Stimulated activated CD4-positive, alpha-beta T cell treated with anti-CD3 and anti-CD28 coated beads, Interleukin-4, amount 100 ng/mL, for 1 hour (primary cell): Measurements from ENCODE around the gene LHCGR.

ENCODE experiments used
- DNase-seq: peaks from one replicate; pipeline ENCODE4 v3.0.0-alpha.2; 2020

Gene LHCGR

DNA sequence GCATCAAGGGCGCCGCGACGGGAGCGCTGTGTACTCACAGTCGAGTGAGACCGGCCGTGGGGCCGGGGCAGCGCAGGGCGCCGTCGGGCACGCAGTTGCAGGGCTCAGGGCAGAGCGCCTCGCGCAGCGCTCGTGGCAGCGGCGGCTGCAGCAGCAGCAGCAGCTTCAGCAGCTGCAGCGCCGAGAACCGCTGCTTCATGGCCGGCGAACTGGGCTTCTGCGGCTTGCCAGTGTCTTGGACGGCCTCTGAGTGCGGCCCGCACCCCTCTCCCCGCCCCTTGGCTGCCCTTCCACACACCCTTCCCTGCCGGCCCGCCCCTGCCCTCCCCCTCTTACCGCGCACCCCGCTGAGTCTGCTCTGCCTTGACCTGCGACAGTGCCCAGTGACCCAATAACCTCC lies at the start of gene LHCGR:
Gene LHCGR, minus strand, starts transcription at position 252 of the 400 bp plus-strand sequence. Its CDS starts 53 bp downstream, at position 199.
- no peak for DNase-seq

DNA sequence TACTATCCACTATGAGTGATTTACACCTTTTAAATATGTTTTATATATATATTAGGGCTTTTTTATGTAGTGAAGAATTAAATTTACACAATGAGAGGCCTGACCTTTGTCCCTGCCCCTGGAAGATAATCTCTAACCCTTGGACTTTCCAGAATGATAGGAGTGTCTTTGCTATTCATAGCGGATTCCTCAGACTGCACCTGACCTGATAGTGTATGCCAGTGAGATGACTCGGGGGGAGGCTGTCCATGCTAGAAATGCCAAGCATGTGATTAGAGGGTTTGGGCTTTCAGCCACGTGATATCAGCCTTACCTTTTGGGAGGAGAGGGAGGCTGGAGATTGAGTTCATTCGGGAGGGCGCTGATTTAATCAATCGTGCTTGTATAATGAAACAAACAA lies 44.1 kb upstream of the LHCGR start:
- no peak for DNase-seq

GRCh38 chr2:48795065-48795464 lies 39.5 kb upstream of the LHCGR start:
- no peak for DNase-seq

- no peak for DNase-seq
These were observed 38.1 kb upstream of the LHCGR start for GRCh38 chr2:48793671-48794070.

GRCh38 chr2:48792030-48792429 lies 36.5 kb upstream of the LHCGR start:
- no peak for DNase-seq

DNA sequence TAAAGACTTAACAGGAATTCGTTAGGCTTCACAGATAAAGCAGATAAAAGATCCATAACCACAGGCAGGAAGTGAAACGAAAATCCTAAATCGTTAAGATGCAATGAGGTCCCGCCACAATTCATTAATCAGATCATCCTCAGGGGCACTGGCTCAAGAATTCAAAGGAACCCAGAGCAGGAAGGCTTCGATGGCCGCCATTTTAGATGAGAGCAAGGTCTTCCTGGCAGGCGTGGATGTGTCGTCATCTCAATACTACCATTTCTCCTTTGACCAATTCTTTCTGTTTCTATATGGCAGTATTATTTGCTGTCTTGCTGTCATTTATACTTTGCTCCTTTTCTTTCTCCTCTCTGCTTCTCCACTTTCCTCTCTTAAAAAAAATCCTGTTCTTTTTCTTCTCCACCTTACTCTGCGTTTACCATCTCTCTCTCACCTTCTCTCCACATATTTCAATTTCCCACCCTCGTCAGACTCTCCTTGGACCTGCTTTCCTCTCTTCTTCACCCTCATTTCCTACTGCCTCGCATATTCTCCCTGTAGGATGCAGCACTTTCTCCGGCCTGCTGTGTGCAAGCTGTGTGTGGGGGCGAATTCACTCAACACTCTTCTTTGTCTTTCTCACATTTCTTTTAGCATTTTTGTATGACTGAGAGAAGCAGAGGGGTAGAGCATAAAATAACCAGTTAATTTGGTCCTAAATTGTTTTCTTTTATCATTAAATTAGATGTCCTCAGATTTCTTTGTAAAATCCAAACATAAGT lies 35.1 kb upstream of the LHCGR start:
- DNase-seq: no peak

DNA sequence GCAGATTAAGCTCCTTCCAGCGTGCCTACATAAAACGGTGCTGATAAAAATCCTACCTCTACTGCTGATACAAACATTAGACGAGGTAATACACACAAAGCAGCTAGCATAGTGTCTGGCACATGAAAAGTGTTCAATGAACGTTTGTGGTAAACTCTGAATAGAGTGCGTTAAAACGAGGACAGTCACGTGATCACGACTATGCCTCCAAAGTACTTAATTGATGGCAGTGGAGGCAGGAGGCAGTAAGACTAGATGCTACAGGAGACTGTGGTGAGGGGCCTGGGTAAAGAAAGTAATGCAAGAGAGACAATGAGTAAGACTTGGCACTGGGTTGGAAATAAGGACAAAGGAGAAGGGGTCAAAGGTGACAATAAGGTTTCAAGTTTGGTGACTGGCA lies 32.1 kb upstream of the LHCGR start:
- no peak for DNase-seq

GRCh38 chr2:48781366-48781765 lies 25.8 kb upstream of the LHCGR start:
- no peak for DNase-seq

GRCh38 chr2:48779019-48779716 lies 23.6 kb upstream of the LHCGR start:
- no peak for DNase-seq

GRCh38 chr2:48774251-48774650 lies 18.7 kb upstream of the LHCGR start:
- no peak for DNase-seq

- no peak for DNase-seq
These were observed 15.9 kb upstream of the LHCGR start for GRCh38 chr2:48771241-48772014.

- DNase-seq: no peak
These were observed 14.7 kb upstream of the LHCGR start for GRCh38 chr2:48770181-48770580.

DNA sequence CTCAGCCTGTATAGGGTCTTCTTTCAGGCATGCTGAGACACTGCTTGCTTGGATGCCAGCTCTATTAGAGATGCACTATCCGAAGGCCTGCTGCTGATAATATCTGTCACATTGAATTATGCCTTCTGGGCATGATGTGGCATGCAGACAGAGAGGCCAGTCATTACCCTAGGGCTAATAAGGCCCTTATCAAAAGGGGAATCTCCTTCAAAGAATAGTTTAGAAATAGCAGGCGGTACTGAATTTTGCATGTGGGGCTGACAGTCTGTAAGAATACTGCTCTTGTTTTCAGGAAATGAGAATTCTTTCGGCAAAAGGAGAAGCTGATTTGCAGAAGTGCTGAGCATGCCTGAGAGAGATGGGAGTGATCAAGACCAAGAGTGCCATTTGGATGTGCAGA lies 13.1 kb upstream of the LHCGR start:
- no peak for DNase-seq

DNA sequence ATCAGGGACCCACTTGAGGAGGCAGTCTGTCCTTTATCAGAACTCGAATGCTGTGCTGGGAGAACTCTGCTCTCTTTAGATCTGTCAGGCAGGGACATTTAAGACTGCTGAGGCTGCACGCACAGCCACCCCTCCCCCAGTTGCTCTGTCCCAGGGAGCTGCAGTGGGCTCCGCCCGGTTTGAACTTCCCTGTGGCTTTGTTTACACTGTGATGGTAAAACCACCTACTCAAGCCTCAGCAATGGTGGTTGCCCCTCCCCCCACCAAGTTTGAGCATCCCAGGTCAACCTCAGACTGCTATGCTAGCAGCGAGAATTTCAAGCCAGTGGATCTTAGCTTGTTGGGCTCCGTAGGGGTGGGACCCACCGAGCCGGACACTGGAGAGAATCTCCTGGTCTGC lies 11.8 kb upstream of the LHCGR start:
- DNase-seq: no peak

DNA sequence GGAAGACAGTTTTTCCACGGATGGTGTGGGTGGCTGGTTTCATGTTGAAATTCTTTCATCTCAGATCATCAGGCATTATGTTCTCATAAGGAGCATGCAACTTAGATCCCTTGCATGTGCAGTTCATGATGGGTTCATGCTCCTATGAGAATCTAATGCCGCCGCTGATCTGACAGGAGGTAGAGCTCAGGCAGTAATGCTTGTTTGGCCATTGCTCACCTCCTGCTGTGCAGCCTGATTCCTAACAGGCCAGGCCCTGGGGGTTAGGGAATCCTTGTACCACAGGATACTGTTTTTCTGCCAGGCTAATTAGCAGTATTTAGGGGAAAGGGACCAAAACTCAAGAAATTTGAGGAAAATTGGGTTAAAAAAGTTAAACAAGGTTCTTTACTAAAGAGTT lies 5.3 kb upstream of the LHCGR start:
- DNase-seq: no peak

GRCh38 chr2:48759682-48760081 lies 4.2 kb upstream of the LHCGR start:
- DNase-seq: no peak

DNA sequence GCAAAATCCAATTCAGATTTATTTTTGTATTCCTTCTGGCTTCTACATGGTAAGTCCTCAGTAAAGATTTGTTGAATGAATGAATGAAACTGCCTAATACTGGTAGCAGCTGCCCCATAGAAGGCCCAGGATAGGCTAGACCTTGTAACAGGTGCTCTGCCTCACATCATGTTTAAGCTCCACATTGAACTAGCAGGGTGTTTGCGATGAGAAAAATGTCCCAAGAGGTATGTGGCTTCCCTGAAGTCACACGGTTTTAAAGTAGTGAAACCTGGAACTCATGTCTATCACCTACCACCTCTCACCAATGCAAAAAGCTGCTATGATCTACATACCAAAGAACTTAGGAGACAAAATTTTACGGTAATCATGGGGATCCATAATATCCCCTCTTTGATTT lies 765 bp upstream of the LHCGR start:
- DNase-seq: no peak

DNA sequence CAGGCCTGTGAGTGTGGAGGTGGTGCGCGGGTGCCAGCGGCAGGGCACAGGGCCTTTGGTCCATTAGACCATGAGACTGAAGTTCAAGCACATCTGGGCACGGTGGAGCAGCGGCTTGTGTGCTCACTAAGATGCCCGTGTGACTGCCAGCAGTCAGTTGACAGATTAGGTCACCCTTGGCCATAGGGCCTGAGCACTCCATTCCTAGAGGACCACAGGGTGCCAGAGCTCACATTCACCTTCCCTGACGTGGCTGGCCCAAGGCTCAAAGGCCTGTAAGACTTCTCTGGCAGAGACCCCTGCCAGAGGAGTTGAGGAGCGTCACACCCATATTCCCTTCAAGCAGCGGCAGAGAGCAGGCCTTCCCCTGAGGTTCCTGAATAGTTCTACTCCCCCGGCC lies 650 bp downstream of the LHCGR start:
- no peak for DNase-seq

- no peak for DNase-seq
These were observed 2.3 kb downstream of the LHCGR start for GRCh38 chr2:48753228-48753627.

DNA sequence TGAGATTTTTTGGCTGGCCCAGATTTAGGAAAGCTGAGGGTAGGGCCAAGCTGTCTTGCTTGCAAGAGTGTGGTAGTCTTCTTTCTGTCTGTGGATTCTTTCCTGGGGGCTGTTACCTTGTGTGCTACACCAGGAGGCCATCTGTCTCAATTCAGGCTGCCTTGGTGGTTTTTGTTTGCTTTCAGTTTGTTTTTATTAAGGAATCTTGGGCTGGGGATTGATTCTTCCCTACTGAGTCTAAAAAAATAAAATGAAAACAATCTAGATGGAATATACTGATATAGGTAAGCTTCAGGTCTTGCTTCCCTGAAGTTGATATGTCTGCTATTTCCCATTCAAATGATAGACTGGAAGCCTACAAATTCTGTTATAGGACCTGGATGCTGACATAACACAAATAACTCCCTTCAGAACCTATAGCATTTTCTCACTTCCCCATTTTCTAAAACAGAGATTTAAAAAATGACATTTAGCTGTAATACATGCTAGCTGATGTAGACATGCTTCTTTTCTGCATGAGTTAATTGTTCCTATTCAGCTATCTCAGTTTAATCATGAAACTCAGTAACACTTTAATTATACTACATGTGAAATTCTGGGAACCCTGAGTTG lies 5.3 kb downstream of the LHCGR start:
- no peak for DNase-seq

- no peak for DNase-seq
These were observed 6.0 kb downstream of the LHCGR start for GRCh38 chr2:48749291-48750127.

DNA sequence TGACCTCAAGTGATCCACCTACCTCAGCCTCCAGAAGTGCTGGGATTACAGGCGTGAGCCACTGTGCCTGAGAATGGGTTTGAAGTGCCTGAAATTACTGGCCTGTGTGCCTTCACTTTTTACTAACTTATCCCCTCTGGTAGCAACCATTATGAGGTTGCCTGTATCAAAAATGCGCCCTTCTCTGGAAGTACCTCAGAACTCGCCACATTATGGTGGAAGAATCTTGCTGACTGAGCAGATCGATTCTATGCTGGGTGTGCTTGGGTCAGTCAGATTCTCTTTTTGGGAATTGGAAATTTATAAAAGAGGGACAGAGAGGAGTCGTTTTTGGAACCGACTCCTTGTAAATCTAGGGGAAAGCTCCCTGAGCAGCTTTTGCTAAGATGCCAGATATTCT lies 8.2 kb downstream of the LHCGR start:
- no peak for DNase-seq
